K562 (cell line): ENCODE results near the gene RITA1. TPM values are rescaled to one million over a fixed set of nuclear protein-coding genes. Genes with fewer than 3 reads are reported as not detected.

Experiments used
- CCAR2 ChIP-seq: fragments of 200-400 bp; formaldehyde crosslinking; IDR thresholded peaks from 2 replicates; pipeline ENCODE4 v1.6.1; 2017; ENCODE audit warnings: mild to moderate bottlenecking, low read depth, low read length
- CREB5 ChIP-seq: fragments of 250-450 bp; sonication (Bioruptor Pico); IDR thresholded peaks from 2 replicates; pipeline ENCODE4 v1.5.0; 2020; ENCODE audit warnings: mild to moderate bottlenecking
- ERF ChIP-seq: fragments of 450-650 bp; formaldehyde crosslinking; IDR thresholded peaks from 2 replicates; pipeline ENCODE4 v1.4.0; 2020; ENCODE audit warnings: mild to moderate bottlenecking, mixed read lengths
- EWSR1 ChIP-seq: fragments of 450-650 bp; IDR thresholded peaks from 2 replicates; pipeline ENCODE4 v1.6.1; 2018; ENCODE audit warnings: borderline replicate concordance, mild to moderate bottlenecking, low read depth, moderate library complexity; ENCODE audit not compliant: partially characterized antibody
- MBD2 ChIP-seq: sonication (generic); IDR thresholded peaks from 2 replicates; pipeline ENCODE4 v1.6.1; 2016; ENCODE audit warnings: low read depth, borderline replicate concordance
- NR1H2 ChIP-seq: sonication (generic); formaldehyde crosslinking; IDR thresholded peaks from 2 replicates; pipeline ENCODE4 v1.4.0; 2020; ENCODE audit warnings: mild to moderate bottlenecking, missing genetic modification reagents
- PHB ChIP-seq: fragments of 250-450 bp; sonication (Bioruptor Pico); IDR thresholded peaks from 2 replicates; pipeline ENCODE4 v1.5.0; 2021
- POLR2G ChIP-seq: fragments of 200-400 bp; formaldehyde crosslinking; IDR thresholded peaks from 2 replicates; pipeline ENCODE4 v1.6.1; 2017; ENCODE audit warnings: low read depth, mild to moderate bottlenecking, antibody characterized with exemption, low read length, moderate library complexity
- RAD21 ChIP-seq, 2 experiments: fragments of 250-450 bp in 1 of 2; fragments of 450-650 bp in 1 of 2; sonication (Bioruptor Pico) in 1 of 2; formaldehyde crosslinking in 1 of 2; IDR thresholded peaks in 1 of 2; conservative IDR thresholded peaks in 1 of 2; 2 replicates each; pipeline versions ENCODE4 v1.4.0 to v1.8.0; 2020 to 2022; ENCODE audit warnings: mild to moderate bottlenecking in 2 of 2, moderate library complexity in 1 of 2
- RAD51 ChIP-seq: fragments of 450-650 bp; IDR thresholded peaks from 2 replicates; pipeline ENCODE4 v1.7.1; 2016; ENCODE audit warnings: low read depth, mild to moderate bottlenecking, borderline replicate concordance
- RFX5 ChIP-seq: IDR thresholded peaks from 2 replicates; pipeline ENCODE4 v1.6.1; 2011; ENCODE audit warnings: low read depth, mild to moderate bottlenecking, improper control_type of control experiment, low read length
- RHOXF2B ChIP-seq: fragments of 250-450 bp; sonication (Bioruptor Pico); conservative IDR thresholded peaks from 2 replicates; pipeline ENCODE4 v1.5.1; 2021
- RNF2 ChIP-seq: sonication (generic); IDR thresholded peaks from 2 replicates; pipeline ENCODE4 v1.6.1; 2016
- SIX5 ChIP-seq, 2 experiments: IDR thresholded peaks; 2 replicates each; pipeline ENCODE4 v1.6.1; 2011; ENCODE audit warnings: low read length in 2 of 2, borderline replicate concordance in 1 of 2, low read depth in 1 of 2, mild to moderate bottlenecking in 1 of 2, moderate library complexity in 1 of 2; ENCODE audit not compliant: insufficient read depth in 1 of 2
- SMAD2 ChIP-seq: fragments of 150-350 bp; IDR thresholded peaks from 2 replicates; pipeline ENCODE4 v1.6.1; 2014; ENCODE audit warnings: low read depth, mild to moderate bottlenecking, low read length
- SNRNP70 ChIP-seq: fragments of 200-400 bp; formaldehyde crosslinking; optimal IDR thresholded peaks from 2 replicates; pipeline ENCODE3; 2017; ENCODE audit warnings: low read depth, low read length
- SP1 ChIP-seq: sonication (generic); formaldehyde crosslinking; IDR thresholded peaks from 2 replicates; pipeline ENCODE4 v1.8.1; 2022; ENCODE audit warnings: mild to moderate bottlenecking, missing genetic modification reagents
- SPI1 ChIP-seq: IDR thresholded peaks from 2 replicates; pipeline ENCODE4 v1.6.1; 2011; ENCODE audit warnings: low read depth, low read length, control low read depth, borderline replicate concordance
- SRSF3 ChIP-seq: fragments of 200-400 bp; formaldehyde crosslinking; IDR thresholded peaks from 2 replicates; pipeline ENCODE4 v1.6.1; 2016; ENCODE audit warnings: mild to moderate bottlenecking, low read length, moderate library complexity; ENCODE audit not compliant: insufficient read depth
- SRSF7 ChIP-seq: fragments of 200-400 bp; formaldehyde crosslinking; optimal IDR thresholded peaks from 2 replicates; pipeline ENCODE3; 2017; ENCODE audit warnings: mild to moderate bottlenecking, low read depth, low read length
- TCFL5 ChIP-seq: fragments of 250-450 bp; sonication (Bioruptor Pico); conservative IDR thresholded peaks from 2 replicates; pipeline ENCODE4 v1.6.1; 2021; ENCODE audit warnings: mild to moderate bottlenecking, moderate library complexity, matching md5 sums
- ZNF133 ChIP-seq: fragments of 250-450 bp; sonication (Bioruptor Pico); IDR thresholded peaks from 2 replicates; pipeline ENCODE4 v1.4.0; 2020; ENCODE audit warnings: mild to moderate bottlenecking
- polyA plus RNA-seq, 8 experiments: library from polyadenylated mRNA; depleted of rRNA in 4 of 8; stranded (reverse) in 5 of 8; unstranded in 3 of 8; fragments of >200 nt; fragmentation: Nextera tagmentation in 2 of 8; fragmentation: Illumina TruSeq in 1 of 8; extraction: Ambion mirVana in 2 of 8; extraction: Trizol in 1 of 8; gene quantifications; 2 replicates each; pipeline versions ENCODE4 v1.2.1 to v1.2.3, GENCODE V29; 2011 to 2014; ENCODE audit warnings: inconsistent platforms in 1 of 8, missing spikeins in 1 of 8
- total RNA-seq, 7 experiments: library from RNA; depleted of rRNA in 6 of 7; stranded (reverse); fragments of >200 nt in 6 of 7; fragmentation: Illumina TruSeq in 2 of 7; extraction: Trizol in 2 of 7; gene quantifications; 2 replicates each; pipeline versions ENCODE4 v1.2.1 to v1.2.3, GENCODE V29; 2011 to 2021; ENCODE audit warnings: low replicate concordance in 1 of 7
- TF ChIP-seq, protein P1 (sequence below): sonication (generic); formaldehyde crosslinking; IDR thresholded peaks from 2 replicates; pipeline ENCODE4 v1.8.0; 2022; ENCODE audit warnings: mild to moderate bottlenecking, missing genetic modification reagents, borderline replicate concordance
- TF ChIP-seq, protein P2 (sequence below), 3 experiments: fragments of 200-800 bp in 1 of 3; sonication (Bioruptor generic) in 1 of 3; sonication (generic) in 1 of 3; formaldehyde crosslinking in 1 of 3; IDR thresholded peaks; 2 replicates each; pipeline versions ENCODE4 v1.6.1 to v1.8.0; 2016 to 2022; ENCODE audit warnings: mild to moderate bottlenecking in 2 of 3, missing compliant biosample characterization in 2 of 3, missing genetic modification characterization in 2 of 3, missing genetic modification reagents in 1 of 3

The RITA1 gene
- total and polyA plus RNA-seq, 9 of the 15 experiments (the other 6 are each of a cell fraction or from before 2014, with no cell fraction given) = 2.8 to 40.4 (median 18.0) TPM

DNA sequence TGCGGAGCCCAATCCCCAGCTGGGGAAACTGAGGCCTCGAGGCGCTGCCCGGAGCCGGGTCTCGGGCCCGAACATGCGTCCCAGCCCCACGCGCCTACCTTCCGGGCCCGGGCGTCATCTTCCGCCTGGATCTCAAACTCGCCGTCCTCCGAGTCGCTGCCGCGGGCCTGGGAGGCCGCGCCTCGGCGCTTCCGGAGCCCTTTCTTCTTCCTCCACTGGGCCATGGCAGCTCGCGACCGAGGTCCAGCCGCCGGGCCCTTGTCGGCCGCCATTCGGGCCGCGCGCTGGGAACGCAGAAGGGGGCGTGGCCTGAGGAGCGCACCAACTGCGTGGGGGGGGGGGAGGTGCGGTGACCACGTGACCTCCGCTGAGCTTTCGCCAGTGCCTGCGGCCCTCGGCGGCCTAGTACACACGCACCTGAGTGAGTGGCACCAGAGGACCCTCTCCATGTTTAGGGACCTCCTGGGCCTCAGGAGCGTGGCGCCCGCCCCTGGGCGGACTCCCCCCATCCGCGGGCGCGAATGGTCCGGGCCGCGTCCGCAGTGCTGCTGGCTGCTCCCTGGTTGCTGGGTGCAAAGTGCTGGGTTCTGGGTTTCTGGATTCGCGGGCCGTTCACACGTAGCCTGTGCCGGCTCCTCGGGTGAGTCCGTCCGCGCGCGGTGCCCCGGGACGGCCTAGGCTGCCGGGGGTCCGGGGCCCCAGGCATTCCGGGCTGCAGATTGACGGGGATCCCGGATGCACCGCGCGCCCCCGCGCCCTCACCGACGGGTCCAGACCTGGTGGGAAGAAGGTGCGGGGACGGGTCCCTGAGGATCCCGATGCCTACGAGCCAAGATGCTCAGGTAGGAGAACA is at the start of gene RITA1, which contains the start of gene DDX54 (continued):
- TF ChIP-seq, protein P1, sequence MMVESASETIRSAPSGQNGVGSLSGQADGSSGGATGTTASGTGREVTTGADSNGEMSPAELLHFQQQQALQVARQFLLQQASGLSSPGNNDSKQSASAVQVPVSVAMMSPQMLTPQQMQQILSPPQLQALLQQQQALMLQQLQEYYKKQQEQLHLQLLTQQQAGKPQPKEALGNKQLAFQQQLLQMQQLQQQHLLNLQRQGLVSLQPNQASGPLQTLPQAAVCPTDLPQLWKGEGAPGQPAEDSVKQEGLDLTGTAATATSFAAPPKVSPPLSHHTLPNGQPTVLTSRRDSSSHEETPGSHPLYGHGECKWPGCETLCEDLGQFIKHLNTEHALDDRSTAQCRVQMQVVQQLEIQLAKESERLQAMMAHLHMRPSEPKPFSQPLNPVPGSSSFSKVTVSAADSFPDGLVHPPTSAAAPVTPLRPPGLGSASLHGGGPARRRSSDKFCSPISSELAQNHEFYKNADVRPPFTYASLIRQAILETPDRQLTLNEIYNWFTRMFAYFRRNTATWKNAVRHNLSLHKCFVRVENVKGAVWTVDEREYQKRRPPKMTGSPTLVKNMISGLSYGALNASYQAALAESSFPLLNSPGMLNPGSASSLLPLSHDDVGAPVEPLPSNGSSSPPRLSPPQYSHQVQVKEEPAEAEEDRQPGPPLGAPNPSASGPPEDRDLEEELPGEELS (CRISPR knock-in tag) = peak; percentile 76; the same call in 1 of the 2 replicates
- no peak for TF ChIP-seq CCAR2
- TF ChIP-seq MBD2 = peak; percentile 93
- TF ChIP-seq CREB5 (CRISPR knock-in tag) = no peak
- no peak for TF ChIP-seq RFX5
- TF ChIP-seq RAD51 = peak; percentile 98
- TF ChIP-seq SRSF3 = no peak
- TF ChIP-seq RHOXF2B = no peak
- TF ChIP-seq, protein P2, sequence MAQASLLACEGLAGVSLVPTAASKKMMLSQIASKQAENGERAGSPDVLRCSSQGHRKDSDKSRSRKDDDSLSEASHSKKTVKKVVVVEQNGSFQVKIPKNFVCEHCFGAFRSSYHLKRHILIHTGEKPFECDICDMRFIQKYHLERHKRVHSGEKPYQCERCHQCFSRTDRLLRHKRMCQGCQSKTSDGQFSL (CRISPR knock-in tag; IDR thresholded peaks at IDR 0.05) = peak; percentile 97
- TF ChIP-seq, protein P2 (tag; IDR thresholded peaks at IDR 0.05) = peak in 1 of 2 experiments; percentile 90; a peak in 2 of 4 replicates
- TF ChIP-seq NR1H2 (CRISPR knock-in tag) = peak; percentile 68; the same call in 1 of the 2 replicates
- no peak for TF ChIP-seq SNRNP70
- no peak for TF ChIP-seq ERF (CRISPR knock-in tag)
- no peak for TF ChIP-seq SRSF7
- TF ChIP-seq SP1 (CRISPR knock-in tag) = peak; percentile 94
- TF ChIP-seq SIX5 (IDR thresholded peaks at IDR 0.05; ENCODE audit: borderline replicate concordance in 1 of 2, insufficient read depth in 1 of 2, low read depth in 1 of 2, low read length in 2 of 2) = 0 out of 4 replicates have a peak, but pooled peaks of 1 of the 2 experiments have one; percentile 22
- TF ChIP-seq PHB (CRISPR knock-in tag) = 0 out of 2 replicates have a peak, but pooled peaks have one; percentile 42
- peak; percentile 25; the same call in 1 of the 2 replicates for TF ChIP-seq RNF2
- TF ChIP-seq POLR2G = peak; percentile 98
- TF ChIP-seq EWSR1 = no peak
- no peak for TF ChIP-seq SPI1
- no peak for TF ChIP-seq SMAD2
- TF ChIP-seq RAD21 (CRISPR knock-in tag; conservative IDR thresholded peaks at IDR 0.05 in 1 of 2, IDR thresholded peaks at IDR 0.05 in 1 of 2) = no peak
- no peak for TF ChIP-seq ZNF133 (CRISPR knock-in tag)
- no peak for TF ChIP-seq TCFL5 (CRISPR knock-in tag)
